GM13977 (cell line): Measurements from ENCODE around the gene BRD3.

ENCODE experiments used
- DNase-seq: peaks from one replicate; pipeline ENCODE4 v3.0.0; 2012; ENCODE audit warnings: low spot score
- CTCF ChIP-seq: IDR thresholded peaks from 2 replicates; pipeline ENCODE4 v1.5.1; 2012; ENCODE audit warnings: mild to moderate bottlenecking, control low read depth; ENCODE audit not compliant: insufficient read depth; ENCODE audit errors: extremely low read depth, missing control alignments
- in situ Hi-C: fragments of 300-500 bp; cut with MboI; formaldehyde crosslinking; loops from one replicate; pipeline ENCODE4 v1.12.0; 2022; ENCODE audit warnings: low sequenced_read_pairs, low pct_unique_long_range_greater_than_20kb, mixed read lengths, inconsistent platforms; ENCODE audit not compliant: unreplicated experiment

The BRD3 gene

GRCh38 chr9:134026981-134027380, 40.8 kb downstream of the BRD3 start:
- in situ Hi-C loops, result no loop called here
- TF ChIP-seq CTCF, result no peak
- no peak for DNase-seq

- in situ Hi-C loops, result no loop called here
- TF ChIP-seq CTCF, result no peak
Measured at GRCh38 chr9:134026581-134026980, 41.2 kb downstream of the BRD3 start.

GRCh38 chr9:134025606-134026541, 42.0 kb downstream of the BRD3 start:
- DNase-seq, result peak; percentile 75
- TF ChIP-seq CTCF, result peak; percentile 26
- in situ Hi-C loops, result no loop called here

More at GRCh38 chr9:134026581-134026980, 41.2 kb downstream of the BRD3 start:
- no peak for DNase-seq

- peak; percentile 98 for DNase-seq
- in situ Hi-C loops, result loop anchor here (25.0 kb wide), 1 partner anchor 488 kb away; the partner anchor contains the start of gene ADAMTSL2
Measured at GRCh38 chr9:134024828-134025605, 42.8 kb downstream of the BRD3 start, which contains the start of gene BRD3OS. Gene BRD3OS (plus strand): TSS chr9:134025481. CDS start chr9:134026748, 1,267 bp downstream.

GRCh38 chr9:134024214-134024792, 43.5 kb downstream of the BRD3 start:
- TF ChIP-seq CTCF, result no peak
- in situ Hi-C loops, result loop anchor here (25.0 kb wide), 1 partner anchor 487 kb away; the partner anchor contains the start of gene ADAMTSL2
- no peak for DNase-seq

More at GRCh38 chr9:134024828-134025605, 42.8 kb downstream of the BRD3 start, which contains the start of gene BRD3OS:
- TF ChIP-seq CTCF, result no peak

- in situ Hi-C loops, result loop anchor here (25.0 kb wide), 1 partner anchor 478 kb away; the partner anchor contains the start of gene ADAMTSL2
- TF ChIP-seq CTCF, result no peak
- DNase-seq, result no peak
Measured at GRCh38 chr9:134014946-134015345, 52.9 kb downstream of the BRD3 start.
